22Rv1 (cell line): ENCODE data around the gene PLEKHN1.

Experiments
- H3K27ac ChIP-seq: fragments of 450-650 bp; 2 replicates; pipeline ENCODE4 v1.5.1; 2017
- ZFX ChIP-seq: fragments of 450-650 bp; IDR thresholded peaks from 2 replicates; pipeline ENCODE4 v1.6.1; 2017; ENCODE audit warnings: antibody characterized with exemption, borderline replicate concordance
- TF ChIP-seq, protein P1 (sequence below): fragments of 450-650 bp; IDR thresholded peaks from 2 replicates; pipeline ENCODE4 v1.5.1; 2017; ENCODE audit warnings: mild to moderate bottlenecking

Gene PLEKHN1

DNA sequence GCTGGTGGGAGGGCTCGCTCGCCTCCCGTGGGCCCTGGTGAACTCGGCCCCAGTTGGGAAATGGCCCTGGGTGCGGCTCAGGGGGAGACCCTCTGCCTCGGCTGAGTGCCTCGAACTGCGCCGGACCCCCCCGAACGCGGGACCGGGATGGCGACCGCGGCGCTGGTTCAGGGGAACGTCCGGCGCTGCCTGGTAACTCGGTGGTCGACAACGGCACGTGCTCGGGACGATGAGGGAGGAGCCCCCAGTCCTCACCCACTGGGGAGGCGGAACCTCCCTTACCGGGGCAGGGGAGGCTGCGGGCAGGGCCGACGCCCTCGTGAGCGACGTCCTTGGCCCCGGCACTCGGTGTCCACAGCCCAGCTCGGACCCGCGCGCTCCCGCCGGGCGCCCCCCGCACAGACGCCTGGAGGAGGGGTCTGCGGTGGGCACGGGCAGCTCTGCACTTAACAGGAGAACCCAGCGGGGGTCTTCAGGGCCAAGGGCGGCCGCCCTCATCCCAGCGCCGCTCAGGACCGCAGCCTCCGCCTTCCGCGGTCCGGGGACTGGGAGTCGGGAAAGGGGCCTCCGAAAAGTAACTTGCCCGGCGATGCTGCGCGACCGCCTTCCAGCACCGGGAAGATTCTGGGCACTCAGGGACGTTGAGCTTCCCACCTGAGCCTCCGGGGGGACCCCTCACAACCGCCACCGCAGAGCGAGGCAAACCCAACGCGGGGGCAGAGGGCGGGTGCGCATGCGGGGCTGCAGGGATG lies 31.9 kb downstream of the PLEKHN1 start:
- peak overlapping the region; percentile 99 for H3K27ac ChIP-seq
- TF ChIP-seq, protein P1, sequence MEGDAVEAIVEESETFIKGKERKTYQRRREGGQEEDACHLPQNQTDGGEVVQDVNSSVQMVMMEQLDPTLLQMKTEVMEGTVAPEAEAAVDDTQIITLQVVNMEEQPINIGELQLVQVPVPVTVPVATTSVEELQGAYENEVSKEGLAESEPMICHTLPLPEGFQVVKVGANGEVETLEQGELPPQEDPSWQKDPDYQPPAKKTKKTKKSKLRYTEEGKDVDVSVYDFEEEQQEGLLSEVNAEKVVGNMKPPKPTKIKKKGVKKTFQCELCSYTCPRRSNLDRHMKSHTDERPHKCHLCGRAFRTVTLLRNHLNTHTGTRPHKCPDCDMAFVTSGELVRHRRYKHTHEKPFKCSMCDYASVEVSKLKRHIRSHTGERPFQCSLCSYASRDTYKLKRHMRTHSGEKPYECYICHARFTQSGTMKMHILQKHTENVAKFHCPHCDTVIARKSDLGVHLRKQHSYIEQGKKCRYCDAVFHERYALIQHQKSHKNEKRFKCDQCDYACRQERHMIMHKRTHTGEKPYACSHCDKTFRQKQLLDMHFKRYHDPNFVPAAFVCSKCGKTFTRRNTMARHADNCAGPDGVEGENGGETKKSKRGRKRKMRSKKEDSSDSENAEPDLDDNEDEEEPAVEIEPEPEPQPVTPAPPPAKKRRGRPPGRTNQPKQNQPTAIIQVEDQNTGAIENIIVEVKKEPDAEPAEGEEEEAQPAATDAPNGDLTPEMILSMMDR = no peak
- TF ChIP-seq ZFX = no peak

DNA sequence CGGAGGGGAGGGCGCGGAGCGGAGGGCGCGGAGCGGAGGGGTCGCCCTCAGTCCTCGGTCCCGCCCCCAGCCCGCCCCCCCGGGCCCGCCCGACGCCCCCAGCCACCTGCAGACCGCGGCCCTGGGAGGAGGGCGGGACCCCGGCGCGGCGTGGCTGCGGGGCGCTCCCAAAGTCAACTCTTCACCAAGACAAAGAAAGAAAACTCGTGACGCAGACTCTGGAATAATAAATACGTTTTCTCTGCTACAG lies 32.4 kb downstream of the PLEKHN1 start:
- TF ChIP-seq, protein P1 = no peak
- no peak for TF ChIP-seq ZFX
- H3K27ac ChIP-seq = peak overlapping the region; percentile 99

DNA sequence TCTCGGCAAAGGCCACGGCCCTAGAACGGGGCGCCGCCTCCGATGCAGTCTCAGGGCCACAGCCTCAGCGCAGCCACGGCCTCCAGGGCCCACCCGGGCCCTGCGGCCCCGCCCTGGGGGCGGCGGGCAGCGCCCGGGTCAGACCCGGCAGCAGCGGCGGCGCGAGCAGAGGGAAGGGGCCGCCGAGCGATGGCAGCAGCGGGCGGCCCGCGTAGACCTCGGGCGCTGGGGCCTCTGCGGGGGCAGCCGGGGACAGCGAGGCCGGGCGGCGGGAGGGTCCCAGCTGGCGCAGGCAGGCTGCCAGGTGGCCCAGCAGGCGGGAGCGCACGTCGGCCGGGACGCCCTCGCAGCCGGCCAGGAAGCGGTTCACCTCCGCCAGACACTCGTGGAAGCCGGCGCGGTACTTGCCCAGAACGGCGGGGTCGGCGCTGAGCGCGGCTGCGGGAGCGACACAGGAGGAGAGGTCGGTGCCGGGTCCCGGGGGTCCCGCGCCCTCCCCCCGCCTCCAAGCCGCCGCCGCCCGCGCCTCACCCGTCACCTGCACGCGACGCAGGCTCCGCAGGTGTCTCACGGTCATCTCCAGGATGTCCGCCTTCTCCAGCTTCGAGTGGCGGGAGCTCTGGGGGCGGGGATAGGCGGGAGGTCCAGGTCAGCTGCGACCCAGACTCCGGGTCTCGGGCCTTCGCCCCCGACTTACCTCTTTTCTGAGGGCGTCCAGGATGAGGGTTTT lies 32.9 kb downstream of the PLEKHN1 start:
- TF ChIP-seq, protein P1 = peak; percentile 26; the same call in 1 of the 2 replicates
- no peak for TF ChIP-seq ZFX
- peak overlapping the region; percentile 99 for H3K27ac ChIP-seq

DNA sequence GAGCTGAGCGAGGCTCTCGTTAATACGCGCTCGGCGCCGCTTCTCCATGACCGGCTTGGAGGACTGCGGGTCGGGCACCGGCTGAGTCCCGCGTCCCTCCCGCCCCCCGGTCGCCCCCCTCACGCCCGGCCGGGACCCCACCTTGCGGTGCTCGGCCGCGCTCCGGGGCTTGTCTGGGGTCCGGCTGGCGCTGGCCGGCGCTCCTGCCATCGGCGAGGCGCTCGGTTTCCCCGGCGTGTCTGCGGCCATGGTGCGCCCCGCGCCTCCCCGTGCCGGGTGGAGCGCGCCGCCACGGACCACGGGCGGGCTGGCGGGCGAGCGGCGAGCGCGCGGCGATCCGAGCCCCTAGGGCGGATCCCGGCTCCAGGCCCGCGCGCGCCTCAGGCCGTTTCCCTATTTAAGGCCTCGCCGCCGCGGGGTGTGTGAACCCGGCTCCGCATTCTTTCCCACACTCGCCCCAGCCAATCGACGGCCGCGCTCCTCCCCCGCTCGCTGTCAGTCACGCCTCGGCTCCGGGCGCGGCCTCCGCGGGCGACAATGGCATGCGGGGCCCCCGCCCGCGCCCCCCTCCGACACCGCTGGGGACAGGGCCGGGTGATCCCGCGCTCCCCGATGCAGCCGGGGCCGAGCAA lies 33.6 kb downstream of the PLEKHN1 start, which contains the start of gene HES4:
HES4 (minus strand) TSS at position 373 of the 632 bp plus-strand sequence; CDS start at position 249, 124 bp downstream.
- TF ChIP-seq ZFX = no peak
- TF ChIP-seq, protein P1 = no peak
- peak within 1 kb of the TSS; percentile 99 for H3K27ac ChIP-seq

DNA sequence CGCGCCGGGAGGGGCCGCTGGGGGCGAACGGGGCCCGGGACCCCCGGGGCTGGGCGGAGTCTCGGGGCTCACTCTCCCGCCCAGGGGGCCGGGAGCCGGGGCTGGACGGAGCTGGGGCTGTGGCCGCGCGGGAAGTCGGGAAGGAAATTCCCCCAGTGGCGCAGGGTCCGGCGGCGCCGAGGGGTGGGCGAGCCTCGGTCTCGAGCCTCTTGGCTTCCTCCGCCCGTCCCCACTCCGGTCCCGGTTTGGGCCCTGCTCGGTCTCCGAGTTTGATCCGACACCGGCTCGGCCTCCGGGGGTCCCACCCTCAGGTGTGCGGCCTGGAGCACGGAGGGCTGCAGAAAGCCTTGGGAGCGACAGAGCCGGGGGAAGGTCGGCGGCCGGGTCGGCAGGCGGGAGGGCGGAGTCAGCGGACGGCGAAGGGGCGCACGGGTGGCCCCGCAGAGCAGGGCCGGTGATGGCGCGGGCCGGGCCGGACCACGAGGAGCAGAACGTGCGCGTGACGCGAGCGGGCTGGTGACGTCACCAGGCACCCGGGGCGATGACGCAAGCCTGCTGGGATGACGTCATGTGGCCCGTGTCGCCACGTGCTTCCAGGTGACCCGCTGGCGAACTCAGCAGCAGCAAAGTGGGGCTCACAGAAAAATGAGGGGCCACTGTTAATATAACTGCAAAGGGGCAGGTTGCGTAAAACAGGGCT lies 34.2 kb downstream of the PLEKHN1 start:
- H3K27ac ChIP-seq = peak overlapping the region; percentile 99
- TF ChIP-seq, protein P1 = no peak
- no peak for TF ChIP-seq ZFX

DNA sequence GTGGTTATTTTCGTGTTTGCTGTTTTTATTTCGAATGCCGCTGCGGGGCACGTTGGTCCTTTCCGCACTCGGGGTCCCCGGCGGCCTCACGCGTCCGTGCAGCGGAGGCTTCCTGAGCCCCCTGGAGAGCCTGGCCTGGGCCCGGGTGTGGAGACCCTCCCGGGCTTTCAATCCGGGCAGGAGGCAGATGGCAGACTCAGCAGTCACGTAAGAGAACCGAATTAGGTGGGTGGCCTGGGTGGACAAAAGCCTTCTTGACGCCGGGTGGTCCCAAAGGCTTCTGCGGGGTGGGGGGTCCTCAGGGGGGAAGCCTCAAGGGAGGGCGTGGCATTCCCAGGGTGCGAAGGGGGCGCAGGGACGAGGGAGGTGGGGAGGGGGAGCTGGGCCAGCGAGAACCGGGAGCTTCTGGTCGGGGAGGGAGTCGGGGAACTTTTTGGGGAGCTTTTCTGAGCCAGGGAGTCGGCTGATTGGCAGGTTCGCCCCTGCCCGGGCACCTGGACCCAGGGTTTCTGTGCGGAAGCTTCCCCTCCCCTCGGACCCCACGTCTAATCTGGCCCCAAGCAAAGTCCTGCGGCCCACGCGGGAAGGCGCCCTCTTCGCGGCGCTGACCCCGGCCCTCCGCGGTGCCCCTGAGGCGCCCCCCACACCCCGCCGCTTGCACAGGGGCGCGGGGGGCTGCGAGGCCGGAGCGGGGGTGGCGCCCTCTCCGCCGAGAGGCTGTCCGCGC lies 34.9 kb downstream of the PLEKHN1 start:
- TF ChIP-seq ZFX = no peak
- TF ChIP-seq, protein P1 = no peak
- H3K27ac ChIP-seq = peak overlapping the region; percentile 99
